Measurements from ENCODE around the gene KIF13A.
"Not testable (repeated sequence)": the region's sequence is repeated elsewhere in the genome, so short reads cannot be mapped to it uniquely, and the experiment has no call there.

GRCh38 chr6:17857188-17857587 lies 130.2 kb downstream of the KIF13A start:
- not testable (repeated sequence) for TF ChIP-seq CTCF (IDR thresholded peaks at IDR 0.05; ENCODE audit: low read length); EZH2 (optimal IDR thresholded peaks at IDR 0.05; ENCODE audit: low read depth, low read length)

Measured in MM.1S (cell line).